ENCODE data around the gene CPEB2.

The CPEB2 gene

GRCh38 chr4:15003891-15004738 is 1.8 kb downstream of the CPEB2 start:
- peaks cover 4% of the 10 kb centered on the region for H3K36me3 Mint-ChIP-seq (ENCODE audit: low read depth)
- no peaks in the 10 kb centered on the region for H3K27me3 Mint-ChIP-seq
- H3K27ac Mint-ChIP-seq = no peak overlapping the region
- H3K9me3 Mint-ChIP-seq = no peaks in the 10 kb centered on the region
- DNase-seq = peak; percentile 55
- peaks cover 25% of the 10 kb centered on the region for H3K4me1 Mint-ChIP-seq
- H3K4me3 Mint-ChIP-seq = peak overlapping the region; percentile 90
- ATAC-seq = no peak

- Mint-ChIP-seq H3K4me1 (peaks cover 31% of the 10 kb centered on the region), H3K9me3 (no peaks in the 10 kb centered on the region), H3K4me3 (peak overlapping the region; percentile 90), H3K36me3 (ENCODE audit: low read depth) (peaks cover 7% of the 10 kb centered on the region), H3K27me3 (no peaks in the 10 kb centered on the region), H3K27ac (peak overlapping the region; percentile 79)
- DNase-seq = peak; percentile 54
- ATAC-seq = no peak
Measured at GRCh38 chr4:15004739-15005301, 2.5 kb downstream of the CPEB2 start.

GRCh38 chr4:15005474-15006115 is 3.3 kb downstream of the CPEB2 start:
- H3K27ac Mint-ChIP-seq = peak overlapping the region; percentile 79
- no peaks in the 10 kb centered on the region for H3K27me3 Mint-ChIP-seq
- peaks cover 35% of the 10 kb centered on the region for H3K4me1 Mint-ChIP-seq
- ATAC-seq (no peak), DNase-seq (no peak)
- H3K36me3 Mint-ChIP-seq (ENCODE audit: low read depth) = peaks cover 10% of the 10 kb centered on the region
- no peaks in the 10 kb centered on the region for H3K9me3 Mint-ChIP-seq
- H3K4me3 Mint-ChIP-seq = peak overlapping the region; percentile 90

GRCh38 chr4:15006416-15007024 is 4.2 kb downstream of the CPEB2 start:
- no peaks in the 10 kb centered on the region for H3K9me3 Mint-ChIP-seq
- no peak overlapping the region for H3K27ac Mint-ChIP-seq

GRCh38 chr4:15007201-15007600 is 4.9 kb downstream of the CPEB2 start:
- ATAC-seq (no peak), DNase-seq (no peak)
- Mint-ChIP-seq H3K27ac (no peak overlapping the region), H3K9me3 (no peaks in the 10 kb centered on the region), H3K4me1 (peaks cover 31% of the 10 kb centered on the region), H3K4me3 (no peak overlapping the region), H3K36me3 (ENCODE audit: low read depth) (peaks cover 16% of the 10 kb centered on the region), H3K27me3 (no peaks in the 10 kb centered on the region)

More at GRCh38 chr4:15006416-15007024, 4.2 kb downstream of the CPEB2 start:
- peaks cover 31% of the 10 kb centered on the region for H3K4me1 Mint-ChIP-seq
- peaks cover 11% of the 10 kb centered on the region for H3K36me3 Mint-ChIP-seq (ENCODE audit: low read depth)
- no peak for ATAC-seq
- DNase-seq = no peak
- H3K4me3 Mint-ChIP-seq = peak overlapping the region; percentile 90
- no peaks in the 10 kb centered on the region for H3K27me3 Mint-ChIP-seq

GRCh38 chr4:15010038-15010585 is 7.8 kb downstream of the CPEB2 start:
- Mint-ChIP-seq H3K4me3 (no peak overlapping the region), H3K27ac (no peak overlapping the region), H3K36me3 (ENCODE audit: low read depth) (peaks cover 20% of the 10 kb centered on the region), H3K27me3 (no peaks in the 10 kb centered on the region), H3K4me1 (peaks cover 44% of the 10 kb centered on the region), H3K9me3 (no peaks in the 10 kb centered on the region)
- no peak for ATAC-seq
- DNase-seq = no peak

- Mint-ChIP-seq H3K27ac (no peak overlapping the region), H3K27me3 (no peaks in the 10 kb centered on the region), H3K4me3 (no peak overlapping the region), H3K9me3 (no peaks in the 10 kb centered on the region), H3K4me1 (peaks cover 38% of the 10 kb centered on the region), H3K36me3 (ENCODE audit: low read depth) (peaks cover 22% of the 10 kb centered on the region)
- no peak for DNase-seq
- no peak for ATAC-seq
Measured at GRCh38 chr4:15011166-15011565, 8.9 kb downstream of the CPEB2 start.

- no peak for DNase-seq
- H3K4me1 Mint-ChIP-seq = peaks cover 35% of the 10 kb centered on the region
- no peak overlapping the region for H3K27ac Mint-ChIP-seq
- no peak for ATAC-seq
- H3K36me3 Mint-ChIP-seq (ENCODE audit: low read depth) = peaks cover 22% of the 10 kb centered on the region
- H3K27me3 Mint-ChIP-seq = no peaks in the 10 kb centered on the region
- H3K9me3 Mint-ChIP-seq = no peaks in the 10 kb centered on the region
- H3K4me3 Mint-ChIP-seq = no peak overlapping the region
Measured at GRCh38 chr4:15012017-15012788, 9.9 kb downstream of the CPEB2 start.

GRCh38 chr4:15013585-15013984 is 11.3 kb downstream of the CPEB2 start:
- H3K4me3 Mint-ChIP-seq = no peak overlapping the region
- no peaks in the 10 kb centered on the region for H3K27me3 Mint-ChIP-seq
- DNase-seq = no peak
- H3K36me3 Mint-ChIP-seq (ENCODE audit: low read depth) = peaks cover 19% of the 10 kb centered on the region
- no peak overlapping the region for H3K27ac Mint-ChIP-seq
- no peaks in the 10 kb centered on the region for H3K9me3 Mint-ChIP-seq
- ATAC-seq = no peak
- H3K4me1 Mint-ChIP-seq = peaks cover 41% of the 10 kb centered on the region

GRCh38 chr4:15015170-15015569 is 12.9 kb downstream of the CPEB2 start:
- no peak for ATAC-seq
- peaks cover 42% of the 10 kb centered on the region for H3K4me1 Mint-ChIP-seq
- H3K27me3 Mint-ChIP-seq = no peaks in the 10 kb centered on the region
- no peak for DNase-seq
- H3K9me3 Mint-ChIP-seq = no peaks in the 10 kb centered on the region
- H3K36me3 Mint-ChIP-seq (ENCODE audit: low read depth) = peaks cover 23% of the 10 kb centered on the region
- no peak overlapping the region for H3K27ac Mint-ChIP-seq
- no peak overlapping the region for H3K4me3 Mint-ChIP-seq

GRCh38 chr4:15018361-15018760 is 16.1 kb downstream of the CPEB2 start:
- Mint-ChIP-seq H3K27ac (peak overlapping the region; percentile 50), H3K4me1 (peaks cover 54% of the 10 kb centered on the region), H3K9me3 (no peaks in the 10 kb centered on the region), H3K4me3 (no peak overlapping the region), H3K27me3 (no peaks in the 10 kb centered on the region), H3K36me3 (ENCODE audit: low read depth) (peaks cover 14% of the 10 kb centered on the region)
- ATAC-seq (peak; percentile 69), DNase-seq (no peak)

GRCh38 chr4:15020502-15021286 is 18.4 kb downstream of the CPEB2 start:
- H3K9me3 Mint-ChIP-seq = no peaks in the 10 kb centered on the region
- DNase-seq (no peak), ATAC-seq (no peak)
- no peaks in the 10 kb centered on the region for H3K27me3 Mint-ChIP-seq
- peaks cover 19% of the 10 kb centered on the region for H3K36me3 Mint-ChIP-seq (ENCODE audit: low read depth)
- peaks cover 43% of the 10 kb centered on the region for H3K4me1 Mint-ChIP-seq
- H3K27ac Mint-ChIP-seq = no peak overlapping the region
- no peak overlapping the region for H3K4me3 Mint-ChIP-seq

- Mint-ChIP-seq H3K27me3 (no peaks in the 10 kb centered on the region), H3K4me1 (peaks cover 41% of the 10 kb centered on the region), H3K4me3 (no peak overlapping the region), H3K9me3 (no peaks in the 10 kb centered on the region), H3K27ac (no peak overlapping the region), H3K36me3 (ENCODE audit: low read depth) (peaks cover 20% of the 10 kb centered on the region)
- ATAC-seq (no peak), DNase-seq (no peak)
Measured at GRCh38 chr4:15021311-15021710, 19.0 kb downstream of the CPEB2 start.
